Measurements from ENCODE around the gene CIP2A. TPM values are rescaled to one million over a fixed set of nuclear protein-coding genes. Genes with fewer than 3 reads are reported as not detected.

CIP2A gene
- total RNA-seq, 1 donor from 2014 or later: 11.3 TPM

GRCh38 chr3:108595321-108595720 is 6.1 kb upstream of the CIP2A start:
- Mint-ChIP-seq H3K9me3 (no peaks in the 10 kb centered on the region), H3K4me1 (peaks cover 32% of the 10 kb centered on the region), H3K4me3 (no peak overlapping the region), H3K27ac (no peak overlapping the region), H3K27me3 (no peaks in the 10 kb centered on the region), H3K36me3 (ENCODE audit: low read depth) (no peaks in the 10 kb centered on the region)
- intact Hi-C loops (cut with micrococcal nuclease): no loop called here
- TF ChIP-seq CTCF (IDR thresholded peaks at IDR 0.05): no peak
- ChIA-PET POLR2A (no interaction called here), CTCF (no interaction called here)
- ATAC-seq (ENCODE audit: low read depth) (no peak), DNase-seq (no peak)

DNA sequence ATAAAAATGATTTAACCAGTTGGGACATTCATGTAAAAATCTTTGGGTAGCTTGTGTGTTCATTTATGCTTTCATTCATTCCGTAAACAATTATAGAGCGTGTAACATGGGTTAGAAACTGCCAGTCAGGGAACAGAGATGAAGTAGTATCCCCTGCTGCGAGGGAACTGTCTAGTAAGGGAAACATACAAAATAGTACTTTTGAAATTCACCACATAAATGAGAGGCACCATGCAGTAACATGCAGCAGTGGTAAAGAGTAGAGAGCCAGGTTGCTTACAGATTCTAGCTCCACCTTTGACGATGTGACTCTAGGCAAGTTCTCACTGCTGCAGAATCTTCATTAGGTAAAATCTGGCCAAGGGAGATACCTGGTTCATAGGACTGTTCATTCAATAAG is 1.2 kb upstream of the CIP2A start:
- ATAC-seq (ENCODE audit: low read depth): no peak
- ChIA-PET POLR2A (interaction anchor here (1.8 to 5.7 kb wide), 5 partner anchors 11 to 1159 kb away, joined by 4 to 96 read pairs (median 8); partner anchors contain the start of gene BBX), CTCF (interaction anchor here (1.0 to 4.1 kb wide), 4 partner anchors 10 to 78 kb away, joined by 3 to 12 read pairs (median 5); no protein-coding TSS in a partner anchor)
- TF ChIP-seq CTCF (IDR thresholded peaks at IDR 0.05): no peak
- Mint-ChIP-seq H3K36me3 (ENCODE audit: low read depth) (peaks cover 12% of the 10 kb centered on the region), H3K27me3 (no peaks in the 10 kb centered on the region), H3K4me1 (peaks cover 33% of the 10 kb centered on the region), H3K9me3 (no peaks in the 10 kb centered on the region), H3K4me3 (peak overlapping the region; percentile 97), H3K27ac (peak overlapping the region; percentile 100)
- DNase-seq: no peak
- intact Hi-C loops (cut with micrococcal nuclease): no loop called here

DNA sequence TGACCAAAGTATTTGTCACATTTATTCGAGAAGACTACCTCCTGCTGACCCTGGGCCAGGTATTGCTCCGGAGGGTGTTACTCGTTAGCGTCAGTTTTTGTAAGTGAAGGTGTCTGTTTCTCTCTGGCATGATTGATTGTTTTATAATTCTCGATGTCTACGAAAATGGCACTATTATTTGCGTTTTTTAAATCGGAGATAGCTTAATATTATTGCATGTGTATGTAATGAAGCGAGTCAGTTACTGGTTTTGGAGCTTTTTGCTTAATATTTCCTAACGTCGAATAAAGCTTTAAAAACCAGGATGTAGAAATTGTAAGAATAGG is 723 bp upstream of the CIP2A start:
- DNase-seq (no peak), ATAC-seq (ENCODE audit: low read depth) (no peak)
- no peaks in the 10 kb centered on the region for H3K27me3 Mint-ChIP-seq
- ChIA-PET CTCF (interaction anchor here (1.0 to 4.1 kb wide), 5 partner anchors 8 to 79 kb away, joined by 3 to 12 read pairs (median 4); no protein-coding TSS in a partner anchor), POLR2A (interaction anchor here (0.6 to 5.7 kb wide), 13 partner anchors 11 to 1158 kb away, joined by 3 to 96 read pairs (median 4); partner anchors contain the start of gene BBX)
- H3K4me1 Mint-ChIP-seq: peaks cover 33% of the 10 kb centered on the region
- H3K27ac Mint-ChIP-seq: peak overlapping the region; percentile 100
- no peak for TF ChIP-seq CTCF (IDR thresholded peaks at IDR 0.05)
- intact Hi-C loops (cut with micrococcal nuclease): loop anchor here (1.0 to 2.0 kb wide), 6 partner anchors 12 to 1160 kb away; partner anchors contain the start of genes BBX and IFT57
- H3K36me3 Mint-ChIP-seq (ENCODE audit: low read depth): peaks cover 12% of the 10 kb centered on the region
- no peaks in the 10 kb centered on the region for H3K9me3 Mint-ChIP-seq
- peak overlapping the region; percentile 97 for H3K4me3 Mint-ChIP-seq

DNA sequence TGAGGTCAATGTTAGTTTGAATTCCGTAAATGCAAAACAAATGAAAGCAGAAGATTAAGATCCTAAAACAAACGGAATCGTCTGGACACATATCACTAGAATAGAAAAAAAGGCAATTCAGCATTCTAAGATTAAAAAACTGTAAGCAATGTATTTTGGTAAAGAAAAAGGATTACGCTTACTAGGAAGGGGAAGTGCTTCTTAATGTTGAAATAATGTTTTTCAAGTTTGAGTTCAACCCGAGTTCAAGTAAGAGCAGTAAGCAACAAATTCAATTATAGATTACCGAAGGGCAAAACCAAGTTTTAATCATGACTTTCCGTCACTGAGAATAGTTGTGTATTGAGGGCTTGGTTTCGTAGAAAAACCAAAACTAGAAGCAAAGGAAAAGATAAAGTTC is 637 bp downstream of the CIP2A start:
- Mint-ChIP-seq H3K36me3 (ENCODE audit: low read depth) (peaks cover 15% of the 10 kb centered on the region), H3K9me3 (no peaks in the 10 kb centered on the region), H3K27me3 (no peaks in the 10 kb centered on the region), H3K4me1 (peaks cover 33% of the 10 kb centered on the region), H3K27ac (peak overlapping the region; percentile 100), H3K4me3 (peak overlapping the region; percentile 97)
- ATAC-seq (ENCODE audit: low read depth) (no peak), DNase-seq (no peak)
- TF ChIP-seq CTCF (IDR thresholded peaks at IDR 0.05): no peak
- intact Hi-C loops (cut with micrococcal nuclease): loop anchor here (2.0 kb wide), 1 partner anchor 1066 kb away; the partner anchor contains the start of gene BBX
- POLR2A ChIA-PET: interaction anchor here (0.6 to 5.7 kb wide), 11 partner anchors 13 to 1157 kb away, joined by 3 to 96 read pairs (median 7); partner anchors contain the start of gene IFT57
- CTCF ChIA-PET: interaction anchor here (1.3 to 4.1 kb wide), 2 partner anchors 10 to 14 kb away, joined by 4 to 12 read pairs; no protein-coding TSS in a partner anchor

GRCh38 chr3:108578064-108578463 is 11.2 kb downstream of the CIP2A start:
- no peak overlapping the region for H3K4me3 Mint-ChIP-seq
- H3K27ac Mint-ChIP-seq: no peak overlapping the region
- CTCF ChIA-PET: interaction anchor here (1.4 kb wide), 1 partner anchor 26 kb away, joined by 4 read pairs; no protein-coding TSS in a partner anchor
- peaks cover 34% of the 10 kb centered on the region for H3K36me3 Mint-ChIP-seq (ENCODE audit: low read depth)
- no peaks in the 10 kb centered on the region for H3K4me1 Mint-ChIP-seq
- intact Hi-C loops (cut with micrococcal nuclease): no loop called here
- no peak for ATAC-seq (ENCODE audit: low read depth)
- TF ChIP-seq CTCF (IDR thresholded peaks at IDR 0.05): no peak
- DNase-seq: no peak
- peaks cover 4% of the 10 kb centered on the region for H3K9me3 Mint-ChIP-seq
- H3K27me3 Mint-ChIP-seq: no peaks in the 10 kb centered on the region
- POLR2A ChIA-PET: no interaction called here

All from activated B cell treated with CpG ODN at 0.5 μM for 24 hours (primary cell).